Heart left ventricle (tissue), 16 donors: ENCODE results near the gene KCNQ4. TPM values are rescaled to one million over a fixed set of nuclear protein-coding genes. Genes with fewer than 3 reads are reported as not detected.

Experiments
- ATAC-seq, 4 donors: fragments of 200-7000 bp; cut with Tn5 transposase; one replicate each; pipeline ENCODE4 v1.9.1; 2020 to 2022; ENCODE audit warnings: moderate library complexity in 4 of 4, mild to moderate bottlenecking in 3 of 4, moderate number of reproducible peaks in 1 of 4
- DNase-seq, 5 donors: peaks; one replicate each; pipeline ENCODE4 v3.0.0-alpha.2; 2020
- H3K27ac ChIP-seq, 12 donors: fragments of 200-600 bp; sonication (generic) in 4 of 12; one replicate each; pipeline versions ENCODE4 v1.5.0 to v1.8.0; 2016 to 2022; ENCODE audit warnings: mild to moderate bottlenecking in 2 of 12
- H3K27me3 ChIP-seq, 9 donors: fragments of 200-600 bp; sonication (generic) in 2 of 9; one replicate each; pipeline versions ENCODE4 v1.5.1 to v1.8.0; 2016 to 2022; ENCODE audit warnings: mild to moderate bottlenecking in 3 of 9
- H3K36me3 ChIP-seq, 9 donors: fragments of 200-600 bp; sonication (generic) in 2 of 9; one replicate each; pipeline versions ENCODE4 v1.5.0 to v1.8.0; 2018 to 2022; ENCODE audit warnings: mild to moderate bottlenecking in 2 of 9
- H3K4me1 ChIP-seq, 12 donors: fragments of 200-600 bp; sonication (generic) in 4 of 12; one replicate each; pipeline versions ENCODE4 v1.5.0 to v1.8.0; 2016 to 2022; ENCODE audit warnings: mild to moderate bottlenecking in 3 of 12
- H3K4me3 ChIP-seq, 12 donors: fragments of 200-600 bp; sonication (generic) in 4 of 12; one replicate each; pipeline versions ENCODE4 v1.5.0 to v1.8.0; 2017 to 2022; ENCODE audit warnings: mild to moderate bottlenecking in 9 of 12, moderate library complexity in 4 of 12
- H3K9me3 ChIP-seq, 12 donors: fragments of 200-600 bp; sonication (generic) in 4 of 12; one replicate each; pipeline versions ENCODE4 v1.5.0 to v1.8.0; 2016 to 2022; ENCODE audit warnings: mild to moderate bottlenecking in 1 of 12
- CTCF ChIP-seq, 12 donors: fragments of 200-600 bp; sonication (generic) in 4 of 12; IDR thresholded peaks; one replicate each; pipeline versions ENCODE4 v1.5.0 to v1.8.0; 2018 to 2022; ENCODE audit warnings: antibody characterized with exemption in 12 of 12, mild to moderate bottlenecking in 5 of 12
- POLR2A ChIP-seq, 2 donors: fragments of 450-650 bp; IDR thresholded peaks; one replicate each; pipeline ENCODE4 v1.6.1; 2017; ENCODE audit warnings: antibody characterized with exemption in 2 of 2, mild to moderate bottlenecking in 2 of 2, moderate library complexity in 2 of 2
- WGBS, 4 donors: extraction: QIAGEN DNeasy Blood & Tissue Kit in 2 of 4; methylation state at CpG; one replicate each; pipeline versions ENCODE4 v1.1.5 to v1.1.7; 2013 to 2018; 5-methylcytosine and 5-hydroxymethylcytosine counted together
- intact Hi-C, 10 donors: fragments of 100-400 bp; cut with DNase I; formaldehyde crosslinking; loops; one replicate each; pipeline versions ENCODE4 v1.11.1 to v1.14.2; 2022
- polyA plus RNA-seq, 2 donors: library from polyadenylated mRNA; stranded (reverse); fragments of 200-250 nt; gene quantifications; one replicate each; pipeline ENCODE4 v1.2.3, GENCODE V29; 2013
- total RNA-seq, 9 donors: library from RNA; depleted of rRNA in 2 of 9; stranded (reverse); fragments of >200 nt in 2 of 9; fragmentation: NEBNext Ultra II Directional in 3 of 9; extraction: Animal tissue kit (Norgen Biotek cat#: 25700) in 3 of 9; gene quantifications; one replicate each; pipeline versions ENCODE4 v1.1.0 to v1.2.4, GENCODE V29; 2016 to 2023
- donor health status: ischemic (EF 13 %, LVEDD 7.1; RV severe dilation, severe dysfunction).
- donor health status: healthy with polysubstance abuse.
- donor health status: DM: no; HTN: yes; CAD: no.
- donor health status: DM: no; HTN: no; CAD: no.
- donor health status: ischemic (EF 25% LVEDD 6.9; RV normal size, moderate dysfunction).
- donor health status: ischemic (EF 25% LVEDD 5.7; RV mildly dilated, moderate dysfunction).
- donor health status: healthy.
- donor health status: DM: yes; HTN: yes; CAD: no.
- donor health status: ischemic (EF 35%, LVEDD 5.7; RV mildly dilated, moderate dysfunction).
- donor health status: nonischemic (EF 11% LVEDD 7.7; RV severe dilation, severe dysfunction).
- donor health status: DM: yes; HTN: yes; CAD: no.
- donor health status: PGD.
- donor health status: ischemic (EF 29% LVEDD 5.4; RV normal size, mild dysfunction).
- donor health status: nonischemic (EF 23%, LVEDD 6.1; RV moderate dilation, normal function).

The KCNQ4 gene
- total and polyA plus RNA-seq, 11 donors = 1.3 to 4.4 (median 1.9) TPM

- TF ChIP-seq POLR2A (IDR thresholded peaks at IDR 0.05) (no peak), CTCF (IDR thresholded peaks at IDR 0.05) (no peak)
- peaks cover 0 to 35% (median 28%) of the 10 kb centered on the region in 12 donors for H3K4me1 ChIP-seq
- no peaks in the 10 kb centered on the region for H3K36me3 ChIP-seq
- no peaks in the 10 kb centered on the region for H3K27me3 ChIP-seq
- peak overlapping the region in 7 of 12 donors; percentile 8 to 75 (median 43) for H3K27ac ChIP-seq
- DNase-seq = no peak
- no peak overlapping the region for H3K4me3 ChIP-seq
- ATAC-seq = peak in 2 of 4 donors; percentile 13 to 18
- no peaks in the 10 kb centered on the region for H3K9me3 ChIP-seq
- intact Hi-C loops = no loop called here
- WGBS, 4 donors = 48 to 71% (median 57%) methylated on average over 3 of the region's 3 CpGs
Measured at GRCh38 chr1:40808444-40808843, 24.9 kb downstream of the KCNQ4 start.

GRCh38 chr1:40808909-40809308 lies 25.3 kb downstream of the KCNQ4 start:
- peak in 3 of 4 donors; percentile 7 to 28 (median 18) for ATAC-seq
- TF ChIP-seq CTCF (IDR thresholded peaks at IDR 0.05) (no peak), POLR2A (IDR thresholded peaks at IDR 0.05) (no peak)
- H3K4me3 ChIP-seq = no peak overlapping the region
- no peaks in the 10 kb centered on the region for H3K9me3 ChIP-seq
- H3K4me1 ChIP-seq = peaks cover 0 to 35% (median 28%) of the 10 kb centered on the region in 12 donors
- H3K27me3 ChIP-seq = no peaks in the 10 kb centered on the region
- peak overlapping the region in 4 of 12 donors; percentile 8 to 62 (median 24) for H3K27ac ChIP-seq
- intact Hi-C loops = no loop called here
- no peak for DNase-seq
- no peaks in the 10 kb centered on the region for H3K36me3 ChIP-seq
- 56 to 61% (median 58%) methylated on average over 6 of the region's 6 CpGs for WGBS, 4 donors

GRCh38 chr1:40810927-40811326 lies 27.3 kb downstream of the KCNQ4 start:
- WGBS, 4 donors = 90 to 95% (median 92%) methylated on average over 5 of the region's 5 CpGs
- no peak for TF ChIP-seq CTCF (IDR thresholded peaks at IDR 0.05)
- no peak for TF ChIP-seq POLR2A (IDR thresholded peaks at IDR 0.05)
- Histone ChIP-seq H3K36me3 (no peaks in the 10 kb centered on the region), H3K27ac (no peak overlapping the region), H3K4me3 (no peak overlapping the region), H3K4me1 (peaks cover 0 to 35% (median 28%) of the 10 kb centered on the region in 12 donors), H3K27me3 (no peaks in the 10 kb centered on the region), H3K9me3 (no peaks in the 10 kb centered on the region)
- DNase-seq (no peak), ATAC-seq (no peak)
- intact Hi-C loops = no loop called here

- Histone ChIP-seq H3K9me3 (no peaks in the 10 kb centered on the region), H3K27me3 (peaks cover 0 to 10% (median 8%) of the 10 kb centered on the region in 9 donors), H3K36me3 (no peaks in the 10 kb centered on the region), H3K4me3 (no peak overlapping the region), H3K4me1 (peaks cover 0 to 12% (median 7%) of the 10 kb centered on the region in 12 donors), H3K27ac (no peak overlapping the region)
- 75 to 83% (median 81%) methylated on average over 9 of the region's 9 CpGs for WGBS, 4 donors
- TF ChIP-seq POLR2A (IDR thresholded peaks at IDR 0.05) (no peak), CTCF (IDR thresholded peaks at IDR 0.05) (no peak)
- DNase-seq (no peak), ATAC-seq (no peak)
- intact Hi-C loops = no loop called here
Measured at GRCh38 chr1:40815420-40815819, 31.8 kb downstream of the KCNQ4 start.
